T-helper 17 cell (primary cell): Measurements from ENCODE around the gene OR52M1. TPM values are rescaled to one million over a fixed set of nuclear protein-coding genes. Genes with fewer than 3 reads are reported as not detected.
"Not testable (repeated sequence)": the region's sequence is repeated elsewhere in the genome, so short reads cannot be mapped to it uniquely, and the experiment has no call there.

Experiments
- ATAC-seq: fragments of 150-1000 bp; cut with Tn5 transposase; 2 replicates; pipeline ENCODE4 v1.10.0; 2021; ENCODE audit warnings: mild to moderate bottlenecking, moderate library complexity
- DNase-seq, 3 donors: peaks; one replicate each; pipeline versions ENCODE4 v3.0.0 to v3.0.0-alpha.2; 2020 to 2021
- H3K9me3 ChIP-seq: one replicate; pipeline ENCODE4 v1.7.0; 2013; ENCODE audit warnings: low read length, mild to moderate bottlenecking; ENCODE audit not compliant: control insufficient read depth, poor library complexity, severe bottlenecking
- H3K27ac Mint-ChIP-seq: one replicate; pipeline ENCODE4 v1.8.0; 2022; ENCODE audit warnings: mild to moderate bottlenecking, moderate library complexity, mixed read lengths
- H3K27me3 Mint-ChIP-seq: one replicate; pipeline ENCODE4 v1.8.0; 2022; ENCODE audit warnings: mixed read lengths
- H3K36me3 Mint-ChIP-seq: one replicate; pipeline ENCODE4 v1.8.0; 2022; ENCODE audit warnings: low read depth, mixed read lengths
- H3K4me1 Mint-ChIP-seq: one replicate; pipeline ENCODE4 v1.8.0; 2022; ENCODE audit warnings: mild to moderate bottlenecking, mixed read lengths
- H3K4me3 Mint-ChIP-seq: one replicate; pipeline ENCODE4 v1.8.0; 2022; ENCODE audit warnings: mild to moderate bottlenecking, moderate library complexity, mixed read lengths
- total RNA-seq, 4 donors: library from RNA in 2 of 4; stranded (reverse) in 2 of 4; gene quantifications; one replicate each; pipeline ENCODE4 v1.2.3 and lab custom pipeline; 2022 to 2026

Gene OR52M1, protein sequence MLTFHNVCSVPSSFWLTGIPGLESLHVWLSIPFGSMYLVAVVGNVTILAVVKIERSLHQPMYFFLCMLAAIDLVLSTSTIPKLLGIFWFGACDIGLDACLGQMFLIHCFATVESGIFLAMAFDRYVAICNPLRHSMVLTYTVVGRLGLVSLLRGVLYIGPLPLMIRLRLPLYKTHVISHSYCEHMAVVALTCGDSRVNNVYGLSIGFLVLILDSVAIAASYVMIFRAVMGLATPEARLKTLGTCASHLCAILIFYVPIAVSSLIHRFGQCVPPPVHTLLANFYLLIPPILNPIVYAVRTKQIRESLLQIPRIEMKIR
- total RNA-seq: not detected
- 0 reads per million in 2 donors for total RNA-seq (lab: John Stamatoyannopoulos, UW)

DNA sequence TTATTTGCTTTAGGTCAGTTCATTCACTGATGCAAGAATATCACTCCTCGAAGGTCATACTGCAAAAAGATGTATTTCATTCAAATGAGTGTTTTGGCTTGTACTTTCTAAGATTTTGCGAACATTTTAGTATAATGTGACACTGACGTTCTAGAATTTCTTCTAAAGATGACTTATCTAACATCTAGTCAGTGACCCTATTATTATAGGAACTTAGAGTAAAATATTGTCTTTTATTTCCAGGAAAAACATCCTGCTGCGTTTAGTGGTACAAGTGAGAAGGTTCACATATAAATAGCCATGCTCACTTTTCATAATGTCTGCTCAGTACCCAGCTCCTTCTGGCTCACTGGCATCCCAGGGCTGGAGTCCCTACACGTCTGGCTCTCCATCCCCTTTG is at the start of gene OR52M1:
OR52M1 (plus strand) TSS at position 301 of the 400 bp plus-strand sequence; CDS start at position 301, 0 bp downstream.
- H3K9me3 ChIP-seq: no peaks in the 10 kb centered on the region
- ATAC-seq (no peak), DNase-seq (no peak)
- peak within 1 kb of the TSS; percentile 4 for H3K4me3 Mint-ChIP-seq
- H3K4me1 Mint-ChIP-seq: no peaks in the 10 kb centered on the region
- no peaks in the 10 kb centered on the region for H3K36me3 Mint-ChIP-seq
- H3K27ac Mint-ChIP-seq: no peak within 1 kb of the TSS
- H3K27me3 Mint-ChIP-seq: peaks cover 41% of the 10 kb centered on the region

DNA sequence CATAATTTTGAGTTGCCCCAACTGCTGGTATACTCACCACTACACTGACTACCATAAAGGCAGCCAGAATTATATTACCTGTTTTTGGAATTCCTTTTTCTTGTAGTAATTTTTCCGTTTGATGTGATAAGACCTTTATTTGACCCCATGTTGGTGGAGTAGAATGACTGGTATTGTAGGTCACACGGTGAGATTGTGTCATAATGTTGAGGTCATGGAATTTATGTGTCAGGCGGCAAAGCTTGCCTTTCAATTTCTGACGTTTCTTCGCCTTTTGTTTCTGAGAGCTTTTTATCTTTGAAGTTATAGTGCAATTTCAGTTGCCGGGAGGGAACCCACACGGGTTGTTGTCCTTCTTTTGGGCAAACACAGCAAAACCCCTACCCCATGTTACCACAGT is 49.5 kb upstream of the OR52M1 start:
- H3K4me1 Mint-ChIP-seq: peaks cover 5% of the 10 kb centered on the region
- H3K36me3 Mint-ChIP-seq: no peaks in the 10 kb centered on the region
- no peak overlapping the region for H3K4me3 Mint-ChIP-seq
- ATAC-seq (no peak), DNase-seq (no peak)
- H3K27me3 Mint-ChIP-seq: peaks cover 32% of the 10 kb centered on the region
- no peaks in the 10 kb centered on the region for H3K9me3 ChIP-seq
- H3K27ac Mint-ChIP-seq: no peak overlapping the region

DNA sequence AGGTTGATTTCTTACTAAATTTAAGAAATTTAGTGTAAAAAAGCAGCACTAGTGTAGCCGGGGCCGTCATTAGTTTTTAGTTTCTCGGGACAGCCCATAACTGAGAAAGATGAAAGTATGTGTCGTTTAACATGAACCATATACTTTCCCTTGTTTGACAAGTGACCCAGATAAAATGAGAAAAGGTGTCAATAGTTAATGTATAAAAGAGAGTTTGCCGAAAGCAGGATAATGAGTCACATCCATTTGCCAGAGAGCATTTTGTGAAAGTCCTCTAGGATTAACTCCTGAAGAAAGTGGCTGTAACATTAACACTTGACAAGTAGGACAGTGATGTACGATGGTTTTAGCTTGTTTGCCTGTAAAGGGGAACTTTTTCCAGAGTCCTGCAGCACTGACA is 49.0 kb upstream of the OR52M1 start:
- peaks cover 34% of the 10 kb centered on the region for H3K27me3 Mint-ChIP-seq
- no peaks in the 10 kb centered on the region for H3K36me3 Mint-ChIP-seq
- ATAC-seq: no peak
- H3K9me3 ChIP-seq: no peaks in the 10 kb centered on the region
- no peak overlapping the region for H3K27ac Mint-ChIP-seq
- DNase-seq: no peak
- H3K4me3 Mint-ChIP-seq: no peak overlapping the region
- peaks cover 5% of the 10 kb centered on the region for H3K4me1 Mint-ChIP-seq

DNA sequence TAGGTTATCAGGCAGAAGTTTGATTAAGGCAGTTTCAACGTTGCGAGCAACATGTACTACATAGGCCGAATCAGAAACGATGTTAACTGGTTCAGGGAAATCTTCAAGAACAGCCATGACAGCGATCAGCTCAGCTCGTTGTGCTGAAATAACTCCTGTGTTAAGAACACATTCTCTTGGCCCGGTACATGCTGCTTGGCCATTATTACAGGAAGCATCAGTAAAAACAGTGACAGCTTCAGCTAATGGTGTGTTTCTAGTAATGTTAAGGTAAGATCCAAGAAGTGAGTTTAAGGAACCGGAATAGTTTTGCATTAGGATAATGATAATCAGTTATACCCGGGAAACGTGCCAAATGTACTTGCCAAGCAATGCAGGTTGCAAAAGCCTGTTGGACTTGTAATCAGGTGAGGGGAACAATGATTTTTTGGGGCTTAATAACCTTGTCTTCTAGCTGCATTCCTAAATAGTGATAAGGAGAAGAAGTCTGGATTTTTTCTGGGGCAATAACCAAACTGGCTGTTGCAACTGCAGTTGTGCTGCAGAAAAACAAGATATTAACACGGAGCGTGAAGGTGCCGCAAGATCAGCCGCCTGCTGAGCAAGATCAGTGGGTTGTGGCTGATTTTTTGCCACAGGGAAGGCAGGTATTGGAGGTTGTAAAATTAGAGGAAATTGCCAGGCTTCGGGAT is 48.3 kb upstream of the OR52M1 start:
- H3K4me3 Mint-ChIP-seq: no peak overlapping the region
- H3K27me3 Mint-ChIP-seq: peaks cover 35% of the 10 kb centered on the region
- no peak overlapping the region for H3K27ac Mint-ChIP-seq
- peaks cover 5% of the 10 kb centered on the region for H3K4me1 Mint-ChIP-seq
- H3K36me3 Mint-ChIP-seq: no peaks in the 10 kb centered on the region
- H3K9me3 ChIP-seq: no peaks in the 10 kb centered on the region
- DNase-seq (no peak), ATAC-seq (no peak)

DNA sequence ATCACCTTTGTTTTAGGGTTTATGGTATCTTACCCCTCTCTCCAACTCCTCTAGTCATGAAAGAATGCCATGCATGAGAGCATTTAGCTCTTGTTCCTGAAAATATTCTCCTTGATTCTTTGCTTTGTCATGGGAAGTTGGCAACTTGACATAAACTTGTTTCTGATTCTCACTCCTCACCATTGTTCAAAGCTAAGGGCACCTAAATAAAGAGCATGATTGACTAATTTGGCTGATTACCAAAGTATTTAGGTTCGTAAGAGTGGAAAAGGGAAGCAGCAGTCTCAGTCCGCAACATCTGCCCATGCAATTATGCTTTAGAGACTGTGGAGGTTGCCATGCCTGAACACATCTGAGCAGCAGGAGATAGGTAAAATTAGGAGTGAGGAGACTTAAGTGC is 36.1 kb upstream of the OR52M1 start:
- no peak overlapping the region for H3K27ac Mint-ChIP-seq
- no peak overlapping the region for H3K4me3 Mint-ChIP-seq
- H3K27me3 Mint-ChIP-seq: peaks cover 53% of the 10 kb centered on the region
- H3K36me3 Mint-ChIP-seq: no peaks in the 10 kb centered on the region
- ATAC-seq (no peak), DNase-seq (no peak)
- H3K9me3 ChIP-seq: no peaks in the 10 kb centered on the region
- H3K4me1 Mint-ChIP-seq: peaks cover 2% of the 10 kb centered on the region

DNA sequence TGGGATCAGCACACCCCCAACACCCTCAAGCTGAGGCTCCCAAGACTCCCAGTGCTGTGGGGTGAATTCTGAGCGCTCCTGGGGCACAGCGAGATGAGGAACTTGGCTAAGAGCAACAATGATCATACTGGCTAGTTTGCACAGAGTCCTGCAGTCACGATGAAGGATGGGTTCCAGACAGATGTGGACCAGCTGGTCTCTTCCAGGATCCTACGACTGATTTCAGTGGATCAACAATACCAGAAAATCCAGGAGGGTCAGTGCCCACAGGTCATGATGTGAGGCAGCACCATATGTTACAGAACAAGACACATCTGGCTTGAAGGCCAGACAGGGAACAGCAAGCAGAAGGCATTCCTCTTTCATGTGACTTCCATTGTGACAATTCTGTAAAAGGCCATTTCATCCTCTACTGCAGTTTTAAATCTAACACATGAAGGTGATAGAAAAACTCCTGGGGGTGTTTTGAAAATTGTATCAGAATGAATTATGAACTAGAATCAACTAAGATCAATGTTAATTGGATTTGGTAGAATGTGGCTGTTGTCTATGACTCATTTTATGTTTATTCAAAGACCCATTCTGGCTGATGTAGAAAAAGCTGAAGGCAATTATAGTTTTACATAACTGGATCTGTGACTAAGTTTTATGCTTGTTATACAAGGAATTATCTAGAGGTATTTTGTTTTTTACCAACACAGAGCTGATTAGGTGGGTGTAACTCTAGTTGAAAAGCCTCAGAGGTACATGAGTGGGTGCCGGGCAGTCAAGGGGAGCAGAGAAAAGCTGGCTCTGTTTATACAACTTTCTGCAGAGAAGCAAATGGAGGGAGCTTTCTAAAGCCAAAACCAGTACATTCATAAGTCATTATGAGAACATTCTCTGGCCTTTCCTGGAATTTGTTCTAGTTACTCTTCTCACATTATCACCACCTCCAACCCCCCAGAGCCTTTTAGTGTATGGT is 33.4 kb upstream of the OR52M1 start:
- Mint-ChIP-seq H3K27me3 (peaks cover 45% of the 10 kb centered on the region), H3K27ac (no peak overlapping the region), H3K4me1 (peaks cover 2% of the 10 kb centered on the region), H3K36me3 (peaks cover 2% of the 10 kb centered on the region), H3K4me3 (no peak overlapping the region)
- DNase-seq (no peak), ATAC-seq (no peak)
- H3K9me3 ChIP-seq: no peaks in the 10 kb centered on the region

DNA sequence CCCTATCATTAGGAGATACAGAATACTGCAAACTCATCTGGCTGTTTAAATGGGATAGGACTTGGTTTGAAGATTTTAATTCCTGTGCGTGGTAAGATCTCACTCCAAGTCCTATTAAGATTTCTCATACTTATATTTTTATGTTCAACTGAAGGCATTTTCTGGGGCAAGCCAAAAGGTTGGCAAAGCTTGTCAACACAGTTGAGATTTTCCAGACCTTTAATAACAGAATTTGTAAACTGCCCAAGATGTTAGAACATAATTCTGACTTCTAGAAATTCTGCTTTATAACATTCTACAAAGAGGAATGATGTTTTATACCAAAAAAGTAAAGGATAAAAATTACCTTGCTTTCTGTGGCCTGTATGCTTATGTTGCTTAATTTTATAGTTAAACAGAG is 30.8 kb upstream of the OR52M1 start:
- no peak overlapping the region for H3K27ac Mint-ChIP-seq
- no peak for DNase-seq
- peaks cover 2% of the 10 kb centered on the region for H3K36me3 Mint-ChIP-seq
- H3K27me3 Mint-ChIP-seq: peaks cover 34% of the 10 kb centered on the region
- H3K4me3 Mint-ChIP-seq: no peak overlapping the region
- H3K4me1 Mint-ChIP-seq: no peaks in the 10 kb centered on the region
- ATAC-seq: no peak
- no peaks in the 10 kb centered on the region for H3K9me3 ChIP-seq

DNA sequence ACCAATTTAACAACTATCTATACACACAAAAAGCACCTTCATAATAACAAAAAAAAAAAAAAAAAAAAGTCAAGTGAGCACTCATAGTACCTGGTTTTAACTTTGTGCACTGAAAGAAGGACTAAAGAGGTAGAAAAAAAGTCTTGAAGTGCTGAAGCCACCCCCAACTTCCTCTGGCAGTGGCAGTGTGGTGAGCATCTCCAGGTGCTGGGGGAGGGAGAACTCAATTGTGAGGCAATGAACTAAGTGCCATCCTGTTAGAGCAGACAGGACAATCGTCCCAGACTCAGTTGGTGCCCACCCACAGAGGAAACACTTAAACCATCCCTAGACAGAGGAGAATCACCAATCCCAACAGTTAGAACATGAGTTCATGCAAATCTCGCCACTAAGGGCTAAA is 22.7 kb upstream of the OR52M1 start:
- H3K9me3 ChIP-seq: no peaks in the 10 kb centered on the region
- Mint-ChIP-seq H3K4me1 (no peaks in the 10 kb centered on the region), H3K4me3 (no peak overlapping the region), H3K36me3 (no peaks in the 10 kb centered on the region), H3K27ac (no peak overlapping the region), H3K27me3 (peaks cover 64% of the 10 kb centered on the region)
- ATAC-seq (no peak), DNase-seq (no peak)

DNA sequence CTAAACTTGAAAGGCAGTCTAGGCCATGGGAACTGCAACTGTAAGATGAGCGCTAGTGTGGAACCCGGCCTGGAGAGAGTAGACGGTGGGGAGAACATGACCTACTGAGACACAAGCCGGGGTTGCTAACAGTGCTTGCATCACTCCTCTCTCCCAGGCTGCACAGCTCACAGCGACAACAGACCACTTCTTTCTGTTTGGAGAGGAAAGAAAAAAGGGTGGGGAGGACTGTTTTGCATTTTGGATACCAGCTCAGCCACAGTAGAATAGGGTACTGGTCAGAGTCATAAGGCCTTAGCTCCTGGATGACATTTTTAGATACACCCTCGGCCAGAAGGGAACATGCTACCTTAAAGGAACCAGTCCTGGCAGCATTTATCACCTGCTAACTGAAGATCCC is 22.2 kb upstream of the OR52M1 start:
- no peaks in the 10 kb centered on the region for H3K9me3 ChIP-seq
- Mint-ChIP-seq H3K27me3 (peaks cover 67% of the 10 kb centered on the region), H3K4me1 (no peaks in the 10 kb centered on the region), H3K36me3 (no peaks in the 10 kb centered on the region), H3K4me3 (no peak overlapping the region), H3K27ac (no peak overlapping the region)
- DNase-seq (no peak), ATAC-seq (no peak)

DNA sequence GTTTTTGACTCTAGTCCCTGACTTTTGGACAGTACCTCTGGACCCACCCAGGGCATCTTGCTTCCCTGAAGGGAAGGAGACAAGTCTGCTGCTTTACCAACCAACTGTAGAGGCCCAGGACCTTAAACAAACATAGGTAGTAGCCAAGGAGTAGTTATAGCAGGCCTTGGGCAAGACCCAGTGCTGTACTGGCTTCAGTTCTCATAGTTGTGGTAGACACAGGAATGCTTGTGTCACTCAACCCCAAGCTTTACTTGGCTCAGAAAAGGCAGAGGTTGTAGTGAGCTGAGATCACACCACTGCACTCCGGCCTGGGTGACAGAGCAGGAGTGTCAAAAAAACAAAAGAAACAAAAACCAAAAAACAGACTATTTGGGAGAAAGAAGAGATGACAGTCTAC is 21.3 kb upstream of the OR52M1 start:
- no peak for ATAC-seq
- no peak overlapping the region for H3K27ac Mint-ChIP-seq
- DNase-seq: no peak
- no peaks in the 10 kb centered on the region for H3K9me3 ChIP-seq
- H3K36me3 Mint-ChIP-seq: no peaks in the 10 kb centered on the region
- no peak overlapping the region for H3K4me3 Mint-ChIP-seq
- no peaks in the 10 kb centered on the region for H3K4me1 Mint-ChIP-seq
- peaks cover 75% of the 10 kb centered on the region for H3K27me3 Mint-ChIP-seq

DNA sequence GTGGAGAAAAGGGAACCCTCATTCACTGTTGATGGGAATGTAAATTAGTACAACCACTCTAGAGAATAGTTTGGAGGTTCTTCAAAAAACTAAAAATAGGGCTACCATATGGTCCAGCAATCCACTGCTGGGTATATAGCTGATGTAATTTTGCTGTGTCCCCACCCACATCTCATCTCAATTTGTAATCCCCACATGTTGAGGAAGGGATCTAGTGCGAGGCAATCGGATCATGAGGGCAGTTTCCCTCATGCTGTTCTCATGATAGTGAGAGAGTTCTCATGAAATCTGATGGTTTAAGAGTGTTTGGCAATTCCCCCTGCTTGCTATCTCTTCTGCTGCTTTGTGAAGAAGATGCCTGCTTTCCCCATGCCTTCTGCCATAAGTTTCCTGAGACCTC is 17.1 kb upstream of the OR52M1 start:
- Mint-ChIP-seq H3K27me3 (peaks cover 66% of the 10 kb centered on the region), H3K4me3 (no peak overlapping the region), H3K27ac (no peak overlapping the region), H3K4me1 (no peaks in the 10 kb centered on the region), H3K36me3 (peaks cover 3% of the 10 kb centered on the region)
- no peaks in the 10 kb centered on the region for H3K9me3 ChIP-seq
- ATAC-seq: no peak
- DNase-seq: no peak

DNA sequence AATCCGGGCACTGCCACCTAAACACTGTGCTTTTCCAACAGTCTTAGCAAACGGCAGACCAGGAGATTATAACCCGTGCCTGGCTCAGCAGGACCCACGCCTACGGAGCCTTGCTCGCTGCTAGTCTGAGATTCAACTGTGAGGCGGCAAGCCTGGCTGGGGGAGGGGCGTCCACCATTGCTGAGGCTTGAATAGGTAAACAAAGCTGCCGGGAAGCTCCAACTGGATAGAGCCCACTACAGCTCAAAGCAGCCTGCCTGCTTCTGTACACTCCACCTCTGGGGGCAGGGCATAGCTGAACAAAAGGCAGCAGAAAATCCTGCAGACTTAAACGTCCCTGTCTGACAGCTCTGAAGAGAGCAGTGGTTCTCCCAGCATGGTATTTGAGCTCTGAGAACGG is 13.3 kb upstream of the OR52M1 start:
- not testable (repeated sequence) for H3K27ac Mint-ChIP-seq, ATAC-seq, DNase-seq, H3K36me3 Mint-ChIP-seq, H3K4me1 Mint-ChIP-seq, H3K4me3 Mint-ChIP-seq, H3K9me3 ChIP-seq
- peaks cover 41% of the 10 kb centered on the region for H3K27me3 Mint-ChIP-seq

DNA sequence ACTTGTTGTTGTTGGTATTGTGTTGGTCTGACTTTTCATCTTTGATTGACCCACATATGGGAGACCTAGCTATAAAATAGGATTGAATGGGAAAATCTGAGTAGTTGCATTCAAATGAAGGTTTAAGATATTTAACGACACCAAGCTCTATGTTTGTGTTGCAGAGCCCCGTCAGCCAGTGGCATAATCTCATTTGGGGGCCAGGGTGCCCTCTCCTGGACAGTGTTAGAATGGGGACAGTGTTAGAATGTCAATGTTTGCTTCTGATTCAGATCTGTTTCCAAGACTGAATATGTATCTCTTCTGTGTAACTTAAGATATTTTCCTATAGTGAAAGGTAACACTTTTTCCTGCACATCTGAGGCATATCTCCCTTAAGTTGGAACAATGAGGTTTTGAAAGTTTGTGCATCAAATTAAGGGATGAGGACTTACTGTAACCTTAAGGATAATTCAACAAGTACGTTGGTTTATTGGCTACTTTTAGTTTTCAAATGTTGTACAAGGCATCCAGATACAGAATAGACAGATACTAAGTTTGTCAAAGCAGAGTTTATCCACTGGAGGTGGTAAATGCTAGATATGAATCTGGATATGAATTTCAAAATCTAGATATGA is 5.3 kb upstream of the OR52M1 start:
- no peaks in the 10 kb centered on the region for H3K4me1 Mint-ChIP-seq
- H3K27me3 Mint-ChIP-seq: peaks cover 20% of the 10 kb centered on the region
- peak; percentile 63 for ATAC-seq
- peak; percentile 12 to 35 (median 14) for DNase-seq
- no peak overlapping the region for H3K4me3 Mint-ChIP-seq
- H3K27ac Mint-ChIP-seq: no peak overlapping the region
- H3K9me3 ChIP-seq: no peaks in the 10 kb centered on the region
- H3K36me3 Mint-ChIP-seq: no peaks in the 10 kb centered on the region
